IMR-90 (cell line): ENCODE results near the gene RNASE7. TPM values are rescaled to one million over a fixed set of nuclear protein-coding genes. Genes with fewer than 3 reads are reported as not detected.

Experiments
- ATAC-seq: fragments of 200-7000 bp; cut with Tn5 transposase; 2 replicates; pipeline ENCODE4 v1.9.1; 2020; ENCODE audit warnings: low read depth, mild to moderate bottlenecking, moderate library complexity
- BruUV-seq: library from RNA; stranded (reverse); fragments of 400-500 nt; replicated peaks from 2 replicates; lab custom pipeline; 2021; lab: Mats Ljungman, UMichigan
- CTCF ChIA-PET: fragments of 300-600 bp; formaldehyde crosslinking; extraction: SDS; loops from one replicate; lab custom pipeline; 2021; ENCODE audit warnings: antibody characterized with exemption; lab: Yijun Ruan, JAX
- POLR2A ChIA-PET: fragments of 300-600 bp; sonication (Branson Sonifier 250); formaldehyde crosslinking; loops from one replicate; lab custom pipeline; 2022; ENCODE audit warnings: antibody characterized with exemption; ENCODE audit not compliant: unreplicated experiment; lab: Charles Lee
- DNase-seq: peaks from one replicate; pipeline ENCODE4 v3.0.0; 2013
- H2AFZ ChIP-seq: replicated peaks from 2 replicates; pipeline ENCODE3; 2013; ENCODE audit warnings: low read length, mild to moderate bottlenecking; ENCODE audit not compliant: poor library complexity
- H2AK5ac ChIP-seq: 2 replicates; pipeline ENCODE4 v1.6.1; 2013; ENCODE audit warnings: low read depth, low read length, inconsistent platforms
- H2AK9ac ChIP-seq: replicated peaks from 2 replicates; pipeline ENCODE3; 2013; ENCODE audit warnings: mild to moderate bottlenecking, low read depth, low read length, moderate library complexity; ENCODE audit not compliant: poor library complexity
- H2BK120ac ChIP-seq: 2 replicates; pipeline ENCODE4 v1.6.1; 2013; ENCODE audit warnings: low read depth, low read length, inconsistent platforms
- H2BK15ac ChIP-seq: 3 replicates; pipeline ENCODE4 v1.6.1; 2013; ENCODE audit warnings: low read depth, low read length, inconsistent platforms
- H2BK20ac ChIP-seq: 2 replicates; pipeline ENCODE4 v1.6.1; 2013; ENCODE audit warnings: low read depth, mild to moderate bottlenecking, inconsistent platforms, low read length, moderate library complexity
- H2BK5ac ChIP-seq: 2 replicates; pipeline ENCODE4 v1.6.1; 2013; ENCODE audit warnings: mild to moderate bottlenecking, low read depth, low read length, inconsistent platforms; ENCODE audit not compliant: poor library complexity, severe bottlenecking
- H3K14ac ChIP-seq: replicated peaks from 2 replicates; pipeline ENCODE4 v1.6.1; 2013; ENCODE audit warnings: low read depth, low read length, inconsistent platforms
- H3K18ac ChIP-seq: 2 replicates; pipeline ENCODE4 v1.6.1; 2013; ENCODE audit warnings: low read depth, low read length, control low read depth
- H3K23ac ChIP-seq: 2 replicates; pipeline ENCODE4 v1.6.1; 2013; ENCODE audit warnings: low read depth, low read length, inconsistent platforms
- H3K27ac ChIP-seq: 2 replicates; pipeline ENCODE4 v1.5.1; 2013; ENCODE audit warnings: mild to moderate bottlenecking, control low read depth, low read length; ENCODE audit not compliant: insufficient read depth
- H3K27me3 ChIP-seq: 2 replicates; pipeline ENCODE4 v1.6.1; 2013; ENCODE audit warnings: low read length; ENCODE audit not compliant: control insufficient read depth, insufficient read depth
- H3K36me3 ChIP-seq: 2 replicates; pipeline ENCODE4 v1.6.1; 2013; ENCODE audit warnings: low read length, mixed read lengths; ENCODE audit not compliant: control insufficient read depth, insufficient read depth
- H3K4ac ChIP-seq: 2 replicates; pipeline ENCODE4 v1.6.1; 2013; ENCODE audit warnings: low read depth, low read length, inconsistent platforms
- H3K4me1 ChIP-seq: 2 replicates; pipeline ENCODE4 v1.6.1; 2013; ENCODE audit warnings: low read length, mixed read lengths; ENCODE audit not compliant: control insufficient read depth, insufficient read depth
- H3K4me2 ChIP-seq: 2 replicates; pipeline ENCODE4 v1.6.1; 2013; ENCODE audit warnings: low read depth, mild to moderate bottlenecking, control low read depth, low read length, moderate library complexity
- H3K4me3 ChIP-seq: 2 replicates; pipeline ENCODE4 v1.5.1; 2013; ENCODE audit warnings: low read depth, mild to moderate bottlenecking, control low read depth, low read length, moderate library complexity; ENCODE audit not compliant: insufficient read depth
- H3K56ac ChIP-seq: 2 replicates; pipeline ENCODE4 v1.6.1; 2013; ENCODE audit warnings: low read length, inconsistent platforms; ENCODE audit not compliant: insufficient read depth; ENCODE audit errors: extremely low read depth
- H3K79me1 ChIP-seq, 2 experiments: 2 replicates each; pipeline ENCODE4 v1.6.1; 2013; ENCODE audit warnings: low read length in 2 of 2, inconsistent platforms in 1 of 2, low read depth in 1 of 2
- H3K9ac ChIP-seq: 2 replicates; pipeline ENCODE4 v1.6.1; 2013; ENCODE audit warnings: low read depth, low read length, control low read depth
- H3K9me1 ChIP-seq: 2 replicates; pipeline ENCODE4 v1.6.1; 2013; ENCODE audit warnings: low read length, inconsistent platforms; ENCODE audit not compliant: insufficient read depth
- H3K9me3 ChIP-seq: 2 replicates; pipeline ENCODE4 v1.6.1; 2013; ENCODE audit warnings: low read length; ENCODE audit not compliant: control insufficient read depth, insufficient read depth
- H4K20me1 ChIP-seq: 2 replicates; pipeline ENCODE4 v1.6.1; 2013; ENCODE audit warnings: low read length, inconsistent platforms; ENCODE audit not compliant: insufficient read depth
- H4K5ac ChIP-seq: 2 replicates; pipeline ENCODE4 v1.6.1; 2013; ENCODE audit warnings: mild to moderate bottlenecking, low read depth, low read length, control low read depth
- H4K8ac ChIP-seq, 2 experiments: 2 replicates each; pipeline ENCODE4 v1.6.1; 2013; ENCODE audit warnings: low read depth in 2 of 2, low read length in 2 of 2, control low read depth in 1 of 2, inconsistent platforms in 1 of 2
- H4K91ac ChIP-seq: 2 replicates; pipeline ENCODE4 v1.6.1; 2013; ENCODE audit warnings: low read depth, low read length, inconsistent platforms; ENCODE audit not compliant: insufficient read depth
- BHLHE40 ChIP-seq: fragments of 150-350 bp; IDR thresholded peaks from 2 replicates; pipeline ENCODE4 v1.6.1; 2016; ENCODE audit warnings: mild to moderate bottlenecking, low read depth, low read length
- CEBPB ChIP-seq: IDR thresholded peaks from 2 replicates; pipeline ENCODE4 v1.6.1; 2012; ENCODE audit warnings: low read depth, low read length, improper control_type of control experiment
- CHD1 ChIP-seq: IDR thresholded peaks from 2 replicates; pipeline ENCODE4 v1.6.1; 2012; ENCODE audit warnings: low read depth, low read length, improper control_type of control experiment
- CTCF ChIP-seq: conservative IDR thresholded peaks from 2 replicates; pipeline ENCODE4 v1.5.1; 2012; ENCODE audit warnings: mild to moderate bottlenecking, low read depth, low read length, improper control_type of control experiment
- ELK1 ChIP-seq: fragments of 150-350 bp; IDR thresholded peaks from 2 replicates; pipeline ENCODE4 v1.6.1; 2016; ENCODE audit warnings: low read depth, mild to moderate bottlenecking, low read length, moderate library complexity, borderline replicate concordance
- FOS ChIP-seq: fragments of 150-350 bp; IDR thresholded peaks from 2 replicates; pipeline ENCODE4 v1.6.1; 2016; ENCODE audit warnings: low read depth, low read length
- MAFK ChIP-seq: IDR thresholded peaks from 2 replicates; pipeline ENCODE4 v1.6.1; 2012; ENCODE audit warnings: low read depth, low read length, improper control_type of control experiment
- MAZ ChIP-seq: IDR thresholded peaks from 2 replicates; pipeline ENCODE4 v1.6.1; 2012; ENCODE audit warnings: low read depth, mild to moderate bottlenecking, low read length, improper control_type of control experiment, moderate library complexity, borderline replicate concordance
- NFE2L2 ChIP-seq: fragments of 150-350 bp; IDR thresholded peaks from 2 replicates; pipeline ENCODE4 v1.6.1; 2016; ENCODE audit warnings: low read depth, mild to moderate bottlenecking, low read length
- POLR2A ChIP-seq: IDR thresholded peaks from 2 replicates; pipeline ENCODE4 v1.6.1; 2012; ENCODE audit warnings: mild to moderate bottlenecking, low read depth, low read length
- RFX5 ChIP-seq: IDR thresholded peaks from 2 replicates; pipeline ENCODE4 v1.8.0; 2012; ENCODE audit warnings: low read depth, mild to moderate bottlenecking, low read length, moderate library complexity
- SMC3 ChIP-seq: fragments of 150-350 bp; IDR thresholded peaks from 2 replicates; pipeline ENCODE4 v1.6.1; 2016; ENCODE audit warnings: low read depth, mild to moderate bottlenecking, antibody characterized with exemption, low read length, moderate library complexity
- WGBS, 2 experiments: methylation state at CpG; one replicate each; pipeline versions ENCODE4 v1.1.5 to v1.1.7; 2013; ENCODE audit warnings: missing lambda C conversion rate in 2 of 2; ENCODE audit not compliant: insufficient read length in 1 of 2; ENCODE audit errors: extremely low coverage in 2 of 2; 5-methylcytosine and 5-hydroxymethylcytosine counted together
- dilution Hi-C: fragments of 300-500 bp; cut with HindIII; formaldehyde crosslinking; loops from one replicate; pipeline ENCODE4 v1.14.3; 2018; ENCODE audit warnings: low sequenced_read_pairs; ENCODE audit not compliant: unreplicated experiment
- in situ Hi-C: fragments of 300-500 bp; cut with MboI; formaldehyde crosslinking; loops from 3 replicates; pipeline ENCODE4 v1.14.3; 2019; ENCODE audit warnings: low sequenced_read_pairs, inconsistent platforms, mixed read lengths
- intact Hi-C: fragments of 100-400 bp; cut with micrococcal nuclease; formaldehyde crosslinking; loops from 2 replicates; pipeline ENCODE4 v1.10.0; 2022
- polyA plus RNA-seq, 3 experiments: library from polyadenylated mRNA; depleted of rRNA; stranded (reverse); fragments of >200 nt; gene quantifications; 2 replicates each; pipeline ENCODE4 v1.2.3, GENCODE V29; 2012; ENCODE audit warnings: low replicate concordance in 1 of 3
- total RNA-seq: library from RNA; depleted of rRNA; stranded (reverse); fragments of >200 nt; gene quantifications from 2 replicates; pipeline ENCODE4 v1.2.3, GENCODE V29; 2012
- TF ChIP-seq, protein P1 (sequence below): fragments of 150-350 bp; IDR thresholded peaks from 2 replicates; pipeline ENCODE4 v1.6.1; 2017; ENCODE audit warnings: mild to moderate bottlenecking, antibody characterized with exemption, low read length, low read depth

RNASE7 gene
- total and polyA plus RNA-seq, 2 of the 4 experiments (the other 2 are of a cell fraction): not detected

- Histone ChIP-seq H3K4me3 (no peak overlapping the region), H3K4ac (no peak overlapping the region), H2AK5ac (peak overlapping the region; percentile 40; the same call in 1 of the 2 replicates), H2BK20ac (no peak overlapping the region), H4K8ac (peak overlapping the region in 1 of 2 experiments; percentile 2; a peak in 1 of 4 replicates), H3K79me1 (0 out of 4 replicates have a peak, but pooled peaks cover 3 to 6% of the 10 kb centered on the region in 2 experiments), H4K5ac (no peak overlapping the region), H4K91ac (no peak overlapping the region), H3K36me3 (peaks cover 25% of the 10 kb centered on the region), H3K56ac (no peak overlapping the region), H3K9me3 (no peaks in the 10 kb centered on the region), H2AFZ (peak overlapping the region; percentile 80), H2BK120ac (no peak overlapping the region), H3K27me3 (no peaks in the 10 kb centered on the region), H2BK5ac (no peak overlapping the region), H3K4me1 (peaks cover 5% of the 10 kb centered on the region), H2AK9ac (peak overlapping the region; percentile 92), H4K20me1 (peaks cover 2% of the 10 kb centered on the region), H3K4me2 (no peak overlapping the region), H3K27ac (no peak overlapping the region), H3K9ac (no peak overlapping the region), H3K18ac (no peak overlapping the region), H2BK15ac (no peak overlapping the region), H3K14ac (no peak overlapping the region), H3K23ac (no peak overlapping the region), H3K9me1 (0 out of 2 replicates have a peak, but pooled peaks cover 1% of the 10 kb centered on the region)
- ChIA-PET POLR2A (interaction anchor here (1.3 kb wide), 1 partner anchor 21 kb away, joined by 3 read pairs; no protein-coding TSS in a partner anchor), CTCF (interaction anchor here (0.6 to 2.9 kb wide), 15 partner anchors 9 to 106 kb away, joined by 3 to 22 read pairs (median 4); partner anchors contain the start of gene ARHGEF40)
- 55% methylated on average over 22 of the region's 59 CpGs; no CpG with 5 or more reads in 1 of the 2 experiments for WGBS, 2 experiments
- dilution Hi-C loops: no loop called here
- ATAC-seq (peak; percentile 85), DNase-seq (peak; percentile 67)
- in situ Hi-C loops: loop anchor here (25.0 kb wide), 2 partner anchors 630 to 755 kb away; partner anchors contain the start of genes APEX1, CCNB1IP1, OSGEP and PARP2
- intact Hi-C loops: loop anchor here (1.0 kb wide), 3 partner anchors 12 to 78 kb away; no protein-coding TSS in a partner anchor
- BruUV-seq: no TSS peak
- TF ChIP-seq CEBPB (no peak), POLR2A (peak; percentile 65; the same call in 1 of the 2 replicates), MAZ (peak; percentile 77), CTCF (peak; percentile 100; the same call in 1 of the 2 replicates), MAFK (peak; percentile 50; the same call in 1 of the 2 replicates), RFX5 (0 out of 2 replicates have a peak, but pooled peaks have one; percentile 26), BHLHE40 (peak; percentile 44; the same call in 1 of the 2 replicates), CHD1 (no peak), ELK1 (no peak), SMC3 (peak; percentile 100), FOS (no peak), NFE2L2 (no peak)
- TF ChIP-seq, protein P1, sequence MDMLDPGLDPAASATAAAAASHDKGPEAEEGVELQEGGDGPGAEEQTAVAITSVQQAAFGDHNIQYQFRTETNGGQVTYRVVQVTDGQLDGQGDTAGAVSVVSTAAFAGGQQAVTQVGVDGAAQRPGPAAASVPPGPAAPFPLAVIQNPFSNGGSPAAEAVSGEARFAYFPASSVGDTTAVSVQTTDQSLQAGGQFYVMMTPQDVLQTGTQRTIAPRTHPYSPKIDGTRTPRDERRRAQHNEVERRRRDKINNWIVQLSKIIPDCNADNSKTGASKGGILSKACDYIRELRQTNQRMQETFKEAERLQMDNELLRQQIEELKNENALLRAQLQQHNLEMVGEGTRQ: peak; percentile 11; the same call in 1 of the 2 replicates
Measured at GRCh38 chr14:21092273-21093011, 50.3 kb downstream of the RNASE7 start.
